ENCODE measurements around the gene ATRNL1.

- TF ChIP-seq CTCF (IDR thresholded peaks at IDR 0.05) (no peak), POLR2A (IDR thresholded peaks at IDR 0.05) (no peak)
Measured at GRCh38 chr10:115047705-115048104, 45.5 kb upstream of the ATRNL1 start.
